PFSK-1 (cell line): ENCODE measurements around the gene RERE.

Source experiments
- FOXP2 ChIP-seq: optimal IDR thresholded peaks from 2 replicates; pipeline ENCODE3; 2011; ENCODE audit warnings: borderline replicate concordance, control low read depth, inconsistent platforms; ENCODE audit not compliant: insufficient read depth; ENCODE audit errors: extremely low read length, extremely low read depth
- POLR2AphosphoS5 ChIP-seq: IDR thresholded peaks from 2 replicates; pipeline ENCODE4 v1.6.1; 2012; ENCODE audit warnings: low read depth, mild to moderate bottlenecking, control low read depth, low read length, moderate library complexity
- TF ChIP-seq, protein P1 (sequence below), 2 experiments: IDR thresholded peaks; 2 replicates each; pipeline versions ENCODE4 v1.6.1 to v1.8.0; 2011 to 2012; ENCODE audit warnings: low read depth in 2 of 2, low read length in 2 of 2, control low read depth in 1 of 2, inconsistent platforms in 1 of 2, mild to moderate bottlenecking in 1 of 2, moderate library complexity in 1 of 2; ENCODE audit not compliant: insufficient read depth in 1 of 2

DNA sequence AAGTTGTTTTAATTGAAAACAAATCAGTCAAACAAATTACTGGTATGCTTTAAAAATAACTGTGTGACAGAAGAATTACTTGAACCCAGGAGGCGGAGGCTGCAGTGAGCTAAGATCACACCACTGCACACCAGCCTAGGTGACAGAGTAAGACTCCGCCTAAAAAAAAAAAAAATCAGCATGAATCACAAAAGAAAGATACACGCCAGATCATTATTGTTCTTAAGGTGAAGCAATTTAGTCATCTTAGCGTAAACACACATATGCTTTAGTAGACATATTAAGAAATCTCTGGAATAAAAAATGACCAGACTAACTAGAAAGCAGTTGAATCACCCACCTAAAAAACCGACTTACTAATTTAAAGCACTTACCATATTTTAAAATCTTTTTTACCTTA is 20.2 kb downstream of the RERE start:
- TF ChIP-seq, protein P1, sequence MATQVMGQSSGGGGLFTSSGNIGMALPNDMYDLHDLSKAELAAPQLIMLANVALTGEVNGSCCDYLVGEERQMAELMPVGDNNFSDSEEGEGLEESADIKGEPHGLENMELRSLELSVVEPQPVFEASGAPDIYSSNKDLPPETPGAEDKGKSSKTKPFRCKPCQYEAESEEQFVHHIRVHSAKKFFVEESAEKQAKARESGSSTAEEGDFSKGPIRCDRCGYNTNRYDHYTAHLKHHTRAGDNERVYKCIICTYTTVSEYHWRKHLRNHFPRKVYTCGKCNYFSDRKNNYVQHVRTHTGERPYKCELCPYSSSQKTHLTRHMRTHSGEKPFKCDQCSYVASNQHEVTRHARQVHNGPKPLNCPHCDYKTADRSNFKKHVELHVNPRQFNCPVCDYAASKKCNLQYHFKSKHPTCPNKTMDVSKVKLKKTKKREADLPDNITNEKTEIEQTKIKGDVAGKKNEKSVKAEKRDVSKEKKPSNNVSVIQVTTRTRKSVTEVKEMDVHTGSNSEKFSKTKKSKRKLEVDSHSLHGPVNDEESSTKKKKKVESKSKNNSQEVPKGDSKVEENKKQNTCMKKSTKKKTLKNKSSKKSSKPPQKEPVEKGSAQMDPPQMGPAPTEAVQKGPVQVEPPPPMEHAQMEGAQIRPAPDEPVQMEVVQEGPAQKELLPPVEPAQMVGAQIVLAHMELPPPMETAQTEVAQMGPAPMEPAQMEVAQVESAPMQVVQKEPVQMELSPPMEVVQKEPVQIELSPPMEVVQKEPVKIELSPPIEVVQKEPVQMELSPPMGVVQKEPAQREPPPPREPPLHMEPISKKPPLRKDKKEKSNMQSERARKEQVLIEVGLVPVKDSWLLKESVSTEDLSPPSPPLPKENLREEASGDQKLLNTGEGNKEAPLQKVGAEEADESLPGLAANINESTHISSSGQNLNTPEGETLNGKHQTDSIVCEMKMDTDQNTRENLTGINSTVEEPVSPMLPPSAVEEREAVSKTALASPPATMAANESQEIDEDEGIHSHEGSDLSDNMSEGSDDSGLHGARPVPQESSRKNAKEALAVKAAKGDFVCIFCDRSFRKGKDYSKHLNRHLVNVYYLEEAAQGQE (IDR thresholded peaks at IDR 0.05; ENCODE audit: insufficient read depth in 1 of 2, low read depth in 2 of 2, low read length in 2 of 2): no peak
- TF ChIP-seq POLR2AphosphoS5 (no peak), FOXP2 (no peak)
